C4-2B (cell line): ENCODE results near the gene SARDH.

Experiments used
- H3K27ac ChIP-seq: fragments of 450-650 bp; 2 replicates; pipeline ENCODE4 v1.5.1; 2017
- ZFX ChIP-seq: fragments of 450-650 bp; IDR thresholded peaks from 2 replicates; pipeline ENCODE4 v1.6.1; 2017
- TF ChIP-seq, protein P1 (sequence below): fragments of 450-650 bp; conservative IDR thresholded peaks from 2 replicates; pipeline ENCODE4 v1.5.1; 2017; ENCODE audit warnings: mild to moderate bottlenecking

Gene SARDH

DNA sequence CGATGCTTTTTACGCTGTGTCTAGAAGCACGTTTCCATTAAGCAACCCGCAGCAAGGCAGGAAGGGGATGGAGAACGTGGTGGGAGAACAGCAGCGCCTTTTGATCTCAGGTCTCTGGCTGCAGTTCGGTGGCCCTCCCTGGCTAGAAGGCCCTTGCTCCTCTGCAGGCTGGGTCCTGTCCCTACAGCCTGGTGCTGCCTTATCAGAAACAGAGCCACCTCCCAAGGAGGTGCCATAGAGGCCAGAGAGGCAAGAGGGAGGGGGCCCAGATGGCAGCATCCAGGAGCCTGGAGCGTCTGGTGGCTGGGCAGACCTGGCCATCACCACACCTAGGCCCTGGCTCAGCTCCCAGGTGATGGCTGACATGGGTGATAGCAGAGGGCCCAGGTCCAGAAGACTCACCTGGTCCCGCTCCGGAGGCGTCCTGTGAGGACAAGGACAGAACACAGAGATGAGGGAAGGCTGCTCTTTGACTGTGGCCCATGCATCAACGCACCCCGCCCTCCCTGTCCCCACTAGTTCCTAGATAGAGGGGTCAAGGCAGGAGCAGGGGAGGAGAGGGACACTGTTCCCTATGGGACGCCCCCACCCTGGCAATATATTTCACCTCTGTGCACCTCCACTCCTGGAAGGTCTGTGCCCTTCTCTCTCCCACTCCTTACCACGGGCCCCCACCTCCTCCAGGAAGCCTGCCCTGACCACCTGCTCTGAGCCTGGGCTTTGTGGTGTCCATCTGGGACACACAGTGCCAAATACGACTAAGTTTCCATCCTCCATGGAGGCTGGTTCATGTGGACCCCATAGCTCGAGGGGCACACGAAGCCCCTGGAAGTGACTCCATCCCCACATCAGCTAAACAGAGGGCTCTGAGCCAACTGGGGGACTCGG lies 41.6 kb upstream of the SARDH start:
- H3K27ac ChIP-seq: no peak overlapping the region
- no peak for TF ChIP-seq ZFX
- TF ChIP-seq, protein P1, sequence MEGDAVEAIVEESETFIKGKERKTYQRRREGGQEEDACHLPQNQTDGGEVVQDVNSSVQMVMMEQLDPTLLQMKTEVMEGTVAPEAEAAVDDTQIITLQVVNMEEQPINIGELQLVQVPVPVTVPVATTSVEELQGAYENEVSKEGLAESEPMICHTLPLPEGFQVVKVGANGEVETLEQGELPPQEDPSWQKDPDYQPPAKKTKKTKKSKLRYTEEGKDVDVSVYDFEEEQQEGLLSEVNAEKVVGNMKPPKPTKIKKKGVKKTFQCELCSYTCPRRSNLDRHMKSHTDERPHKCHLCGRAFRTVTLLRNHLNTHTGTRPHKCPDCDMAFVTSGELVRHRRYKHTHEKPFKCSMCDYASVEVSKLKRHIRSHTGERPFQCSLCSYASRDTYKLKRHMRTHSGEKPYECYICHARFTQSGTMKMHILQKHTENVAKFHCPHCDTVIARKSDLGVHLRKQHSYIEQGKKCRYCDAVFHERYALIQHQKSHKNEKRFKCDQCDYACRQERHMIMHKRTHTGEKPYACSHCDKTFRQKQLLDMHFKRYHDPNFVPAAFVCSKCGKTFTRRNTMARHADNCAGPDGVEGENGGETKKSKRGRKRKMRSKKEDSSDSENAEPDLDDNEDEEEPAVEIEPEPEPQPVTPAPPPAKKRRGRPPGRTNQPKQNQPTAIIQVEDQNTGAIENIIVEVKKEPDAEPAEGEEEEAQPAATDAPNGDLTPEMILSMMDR: no peak

DNA sequence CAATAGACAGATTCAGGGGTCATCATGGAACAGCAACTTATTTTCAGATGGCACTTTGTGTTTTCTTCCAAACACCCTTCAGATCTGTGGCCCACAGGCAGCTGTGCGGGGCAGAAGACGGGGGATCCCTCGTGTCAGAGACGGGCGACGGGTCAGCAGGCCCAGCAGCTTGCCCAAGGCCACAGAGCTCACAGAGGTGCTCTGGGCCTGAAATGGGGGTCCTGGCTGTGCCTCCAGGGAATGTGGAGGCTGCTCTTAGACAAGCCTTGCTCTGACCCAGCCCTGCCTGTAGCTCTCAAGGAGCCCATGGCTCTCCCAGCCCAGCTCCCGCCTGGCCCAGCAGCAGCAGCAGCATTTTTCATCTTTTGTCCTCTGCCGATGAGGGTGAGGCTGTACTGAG lies 40.9 kb upstream of the SARDH start:
- H3K27ac ChIP-seq: no peak overlapping the region
- TF ChIP-seq, protein P1: no peak
- no peak for TF ChIP-seq ZFX

GRCh38 chr9:133778336-133779013 lies 40.3 kb upstream of the SARDH start:
- no peak overlapping the region for H3K27ac ChIP-seq
- TF ChIP-seq, protein P1: no peak
- TF ChIP-seq ZFX: no peak

- no peak overlapping the region for H3K27ac ChIP-seq
- TF ChIP-seq, protein P1: no peak
- TF ChIP-seq ZFX: no peak
These were observed 39.7 kb upstream of the SARDH start for GRCh38 chr9:133777871-133778270.

- H3K27ac ChIP-seq: no peak overlapping the region
- TF ChIP-seq, protein P1: no peak
- no peak for TF ChIP-seq ZFX
These were observed 39.1 kb upstream of the SARDH start for GRCh38 chr9:133777068-133777791.

DNA sequence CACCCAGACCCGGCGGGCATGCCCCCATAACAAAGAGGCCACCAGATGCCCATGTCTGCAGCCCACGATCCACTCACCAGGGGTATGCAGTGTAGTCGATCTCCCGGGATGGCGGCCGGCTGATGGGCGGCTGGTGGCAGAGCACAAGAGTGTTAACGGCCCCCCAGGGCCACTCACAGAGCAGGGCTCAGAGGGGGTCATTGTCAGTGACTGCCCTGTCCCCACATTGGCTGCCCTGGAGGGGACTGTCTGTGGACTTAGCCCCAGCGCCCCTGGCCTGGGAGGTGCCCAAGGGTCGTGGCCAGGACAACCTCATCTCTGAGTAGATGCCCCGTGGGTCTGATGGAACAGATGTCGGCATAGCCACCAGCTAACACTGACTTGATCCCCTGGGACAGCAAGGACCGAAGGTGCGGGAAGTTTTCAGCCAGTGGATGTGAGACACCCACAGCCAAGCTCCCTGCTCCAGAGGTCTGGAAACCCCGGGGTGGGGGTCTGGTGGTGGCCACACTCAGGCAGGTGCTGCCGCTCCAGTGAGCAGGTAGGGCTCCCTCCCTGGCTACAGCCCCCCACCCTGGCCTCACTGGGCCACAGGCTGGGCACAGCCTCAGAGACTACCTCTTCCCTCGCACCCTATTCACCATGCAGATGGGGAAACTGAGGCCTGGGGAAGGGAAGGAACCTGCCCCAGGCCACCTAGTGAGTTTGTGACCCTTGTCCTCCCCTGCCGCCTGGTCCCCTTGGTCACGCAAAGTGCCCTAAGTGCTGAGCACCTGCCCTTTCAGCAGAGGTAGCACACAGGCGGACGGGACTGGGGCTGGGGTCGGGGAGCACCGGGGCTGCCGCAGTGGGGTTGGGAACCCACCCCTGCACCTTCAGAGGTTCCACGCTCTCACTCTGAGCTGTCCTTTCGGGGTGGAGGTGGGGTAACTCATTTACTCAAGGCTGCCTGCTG lies 38.1 kb upstream of the SARDH start:
- H3K27ac ChIP-seq: no peak overlapping the region
- TF ChIP-seq, protein P1: no peak
- TF ChIP-seq ZFX: no peak
